GM18858 (cell line): ENCODE results near the gene MICALL1.

Experiments used
- ATAC-seq: cut with Tn5 transposase; IDR thresholded peaks from one replicate; pipeline ENCODE4 v1.9.1; 2021; ENCODE audit not compliant: unreplicated experiment

The MICALL1 gene

GRCh38 chr22:37906364-37907008 lies 389 bp downstream of the MICALL1 start:
- ATAC-seq, result no peak

GRCh38 chr22:37907036-37907954 lies 1.2 kb downstream of the MICALL1 start:
- ATAC-seq, result no peak

GRCh38 chr22:37909766-37910165 lies 3.7 kb downstream of the MICALL1 start:
- ATAC-seq, result no peak

- ATAC-seq, result no peak
Observed at GRCh38 chr22:37910890-37911672, 5.0 kb downstream of the MICALL1 start.

- ATAC-seq, result no peak
Observed at GRCh38 chr22:37911697-37912096, 5.6 kb downstream of the MICALL1 start.

- ATAC-seq, result no peak
Observed at GRCh38 chr22:37912171-37912570, 6.1 kb downstream of the MICALL1 start.

- no peak for ATAC-seq
Observed at GRCh38 chr22:37913233-37913721, 7.2 kb downstream of the MICALL1 start.

GRCh38 chr22:37916311-37916710 lies 10.2 kb downstream of the MICALL1 start:
- ATAC-seq, result no peak

GRCh38 chr22:37917874-37918548 lies 11.9 kb downstream of the MICALL1 start:
- ATAC-seq, result no peak

GRCh38 chr22:37918580-37919270 lies 12.6 kb downstream of the MICALL1 start:
- ATAC-seq, result no peak

GRCh38 chr22:37920126-37920525 lies 14.0 kb downstream of the MICALL1 start:
- ATAC-seq, result no peak

- ATAC-seq, result no peak
Observed at GRCh38 chr22:37922191-37922590, 16.1 kb downstream of the MICALL1 start.

GRCh38 chr22:37923927-37924326 lies 17.8 kb downstream of the MICALL1 start:
- no peak for ATAC-seq

- ATAC-seq, result no peak
Observed at GRCh38 chr22:37924386-37925065, 18.4 kb downstream of the MICALL1 start.

GRCh38 chr22:37925330-37925729 lies 19.2 kb downstream of the MICALL1 start:
- no peak for ATAC-seq

GRCh38 chr22:37925767-37926166 lies 19.7 kb downstream of the MICALL1 start:
- no peak for ATAC-seq

- ATAC-seq, result no peak
Observed at GRCh38 chr22:37926358-37926757, 20.3 kb downstream of the MICALL1 start.

GRCh38 chr22:37926771-37927636 lies 20.9 kb downstream of the MICALL1 start:
- no peak for ATAC-seq

GRCh38 chr22:37927637-37927936 lies 21.5 kb downstream of the MICALL1 start:
- no peak for ATAC-seq
